Stimulated activated CD4-positive, alpha-beta T cell treated with anti-CD3 and anti-CD28 coated beads, Interleukin-1b, Interleukin-23, amount 100 ng/mL, for 48 hours (primary cell): Measurements from ENCODE around the gene FOXI2.

Source experiments
- DNase-seq: peaks from one replicate; pipeline ENCODE4 v3.0.0-alpha.2; 2020

Gene FOXI2

GRCh38 chr10:127736915-127737562, at the start of gene FOXI2:
Gene FOXI2 (plus strand): TSS chr10:127737185. CDS start chr10:127737274, 89 bp downstream.
- DNase-seq, result no peak

DNA sequence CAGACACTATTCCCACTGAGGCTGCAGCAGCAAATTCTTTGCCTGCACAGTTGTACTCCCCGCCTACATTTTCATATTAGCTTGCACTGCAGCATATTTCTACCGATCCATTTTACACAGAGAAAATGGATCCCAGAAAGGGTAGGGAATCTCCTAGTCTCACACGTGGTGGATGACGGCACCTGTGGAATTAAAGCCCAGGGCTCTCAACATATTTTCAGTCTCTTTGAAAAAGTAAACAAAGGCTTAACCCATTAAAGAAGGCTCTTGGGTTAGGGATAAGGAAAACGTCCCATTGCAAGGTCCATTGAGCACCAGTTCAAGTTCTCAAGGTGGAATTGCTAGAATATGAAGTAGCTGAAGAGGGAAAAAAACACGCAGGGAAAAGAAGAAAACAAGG, 49.4 kb upstream of the FOXI2 start:
- no peak for DNase-seq

GRCh38 chr10:127690176-127690835, 46.7 kb upstream of the FOXI2 start:
- DNase-seq, result no peak

DNA sequence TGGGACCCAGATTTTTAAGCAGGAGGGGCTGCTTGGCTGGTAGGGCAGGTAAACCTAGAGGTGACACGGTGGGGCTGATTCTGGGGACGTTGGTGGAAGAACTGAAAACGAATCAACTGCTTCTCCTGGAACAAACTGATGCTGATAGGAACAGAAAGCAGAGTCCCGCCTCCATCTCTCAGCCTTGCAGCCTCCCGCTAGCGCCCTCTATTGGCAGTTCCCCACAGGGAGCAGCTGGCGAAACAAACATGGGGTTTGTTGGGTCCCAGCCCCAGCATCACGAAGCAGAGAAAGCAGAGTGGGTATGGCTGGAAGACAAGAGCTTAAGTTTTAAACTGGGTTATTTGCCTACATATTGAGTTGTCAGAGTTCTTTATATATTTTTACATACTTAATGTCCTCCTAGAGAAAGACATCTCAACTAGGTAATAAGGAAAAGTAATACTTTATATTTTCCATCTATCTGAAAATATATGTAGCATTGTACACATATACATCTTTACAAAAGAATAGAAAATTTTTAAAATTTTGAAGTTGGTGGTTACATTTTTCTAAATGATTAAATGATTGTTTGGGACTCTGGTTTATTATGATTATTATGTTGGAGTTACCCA, 42.3 kb upstream of the FOXI2 start:
- DNase-seq, result peak; percentile 58

- no peak for DNase-seq
Measured at GRCh38 chr10:127695431-127695830, 41.6 kb upstream of the FOXI2 start.

DNA sequence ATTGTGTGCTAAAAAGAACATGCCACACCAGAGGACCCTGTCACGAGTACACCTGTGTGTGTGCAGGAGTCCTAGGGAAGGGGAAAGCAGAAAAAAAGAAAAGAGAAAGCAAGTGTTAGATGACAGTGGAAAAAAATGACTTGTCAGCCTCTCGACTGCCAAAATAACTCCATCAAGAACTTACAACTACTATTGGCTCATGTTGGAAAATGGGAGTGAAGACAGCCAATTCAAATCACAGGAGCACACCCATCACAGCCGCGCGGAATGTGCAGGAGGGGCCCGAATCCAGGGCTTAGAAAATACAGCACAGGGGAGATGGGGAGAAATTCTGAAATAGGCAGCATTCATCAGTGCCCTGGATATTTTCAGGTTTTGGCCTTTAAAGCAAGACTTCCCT, 38.1 kb upstream of the FOXI2 start:
- DNase-seq, result no peak

- DNase-seq, result no peak
Measured at GRCh38 chr10:127699311-127699710, 37.7 kb upstream of the FOXI2 start.

- no peak for DNase-seq
Measured at GRCh38 chr10:127702271-127702670, 34.7 kb upstream of the FOXI2 start.

DNA sequence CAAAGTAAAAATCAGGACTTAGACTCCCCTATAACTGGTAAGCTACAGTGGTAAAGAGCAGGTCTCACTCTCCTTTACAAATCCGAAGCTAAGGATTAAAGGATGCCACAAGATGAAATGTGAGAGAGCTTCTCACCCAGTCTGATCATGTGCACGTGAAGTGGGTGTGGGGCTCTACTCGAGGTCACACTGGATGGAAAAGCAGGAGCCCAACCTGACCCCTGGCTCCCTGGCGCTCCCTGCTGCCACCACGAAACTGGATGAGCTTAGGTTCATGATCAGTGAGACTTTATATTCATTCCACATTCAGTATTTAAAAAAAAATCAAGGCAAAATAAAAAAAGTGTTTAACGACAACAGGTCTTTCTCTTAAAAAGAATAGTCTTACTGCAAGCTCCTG, 21.7 kb upstream of the FOXI2 start:
- DNase-seq, result no peak

GRCh38 chr10:127715782-127716378, 21.1 kb upstream of the FOXI2 start:
- DNase-seq, result no peak

DNA sequence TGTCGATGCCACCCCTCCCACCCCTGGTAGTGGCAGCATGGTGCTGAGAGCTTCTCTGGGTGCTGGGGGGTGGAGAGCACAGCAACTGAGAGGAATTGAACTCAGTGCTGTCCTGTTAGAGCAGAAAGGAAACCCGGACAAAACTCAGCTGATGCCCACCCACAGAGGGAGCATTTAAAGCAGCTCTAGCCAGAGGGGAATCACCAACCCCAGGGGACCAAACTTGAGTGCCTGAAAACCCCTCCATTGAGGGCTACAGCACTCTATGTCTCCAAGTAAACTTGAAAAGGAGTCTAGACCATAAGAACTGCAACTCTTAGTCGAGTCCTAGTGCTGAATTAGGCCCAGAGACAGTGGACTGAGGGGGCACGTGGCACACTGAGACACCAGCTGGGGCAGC, 16.8 kb upstream of the FOXI2 start:
- no peak for DNase-seq

DNA sequence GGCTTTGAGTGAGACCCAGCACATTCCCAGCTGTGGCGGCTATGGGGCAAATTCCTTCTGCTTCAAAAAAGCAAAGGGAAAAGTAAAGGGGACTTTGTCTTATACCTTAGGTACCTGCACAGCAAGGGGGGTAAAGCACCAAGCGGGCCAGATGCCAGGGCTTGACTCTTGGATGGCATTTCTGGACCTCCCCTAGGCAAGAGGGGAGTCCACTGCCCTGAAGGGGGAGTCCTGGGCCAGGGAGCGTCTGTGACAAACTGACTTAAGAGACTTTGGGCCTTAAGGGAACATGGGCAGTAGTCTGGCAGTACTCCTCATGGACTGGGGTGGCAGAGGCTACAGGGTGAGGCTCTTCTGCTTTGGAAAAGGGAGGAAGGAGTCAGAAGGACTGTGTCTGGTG, 16.1 kb upstream of the FOXI2 start:
- no peak for DNase-seq

DNA sequence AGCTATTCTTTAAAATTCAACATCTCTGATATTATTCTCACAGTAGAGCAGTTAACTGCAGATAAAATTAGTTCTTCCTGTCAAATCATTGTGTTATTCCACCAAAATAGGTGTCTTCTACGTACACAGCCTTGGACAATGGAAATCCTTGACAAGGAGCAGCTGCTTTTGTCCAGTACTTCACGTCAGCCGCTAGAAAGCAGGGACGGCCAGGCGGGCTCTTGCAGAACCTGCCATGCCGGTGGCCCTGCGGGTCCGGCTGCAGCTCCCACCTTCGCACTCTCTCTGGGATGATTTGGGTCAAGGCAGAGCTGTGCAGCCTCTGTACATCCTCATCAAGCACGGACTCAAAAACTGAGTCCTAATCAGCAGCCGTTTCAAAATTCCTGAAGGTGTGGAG, 2.2 kb upstream of the FOXI2 start:
- no peak for DNase-seq

GRCh38 chr10:127735156-127735555, 1.8 kb upstream of the FOXI2 start:
- no peak for DNase-seq

DNA sequence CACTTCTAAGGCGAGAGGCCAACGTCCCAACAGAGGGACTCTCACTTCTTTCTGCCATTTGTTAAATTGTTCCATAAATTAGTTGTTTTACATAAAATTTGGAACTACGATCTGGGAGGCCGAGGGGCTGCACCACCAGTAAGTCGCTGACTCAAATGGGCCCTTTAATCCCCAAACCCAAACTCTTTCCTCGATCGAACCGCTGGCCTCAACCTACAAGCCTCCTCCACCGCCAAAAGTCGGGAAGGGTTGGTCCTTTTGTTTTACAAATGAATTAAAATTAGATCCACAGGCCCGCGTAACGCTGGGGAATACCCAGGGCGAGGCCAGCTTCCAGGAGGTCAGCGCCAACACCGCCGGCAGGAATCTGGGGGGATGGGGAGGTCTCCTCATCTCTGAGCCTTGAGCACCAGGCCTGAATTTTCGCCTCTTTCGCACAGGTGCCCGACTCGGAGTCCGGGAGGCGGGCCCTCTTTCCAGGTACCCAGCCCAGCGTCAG, 1.2 kb upstream of the FOXI2 start:
- DNase-seq, result no peak

DNA sequence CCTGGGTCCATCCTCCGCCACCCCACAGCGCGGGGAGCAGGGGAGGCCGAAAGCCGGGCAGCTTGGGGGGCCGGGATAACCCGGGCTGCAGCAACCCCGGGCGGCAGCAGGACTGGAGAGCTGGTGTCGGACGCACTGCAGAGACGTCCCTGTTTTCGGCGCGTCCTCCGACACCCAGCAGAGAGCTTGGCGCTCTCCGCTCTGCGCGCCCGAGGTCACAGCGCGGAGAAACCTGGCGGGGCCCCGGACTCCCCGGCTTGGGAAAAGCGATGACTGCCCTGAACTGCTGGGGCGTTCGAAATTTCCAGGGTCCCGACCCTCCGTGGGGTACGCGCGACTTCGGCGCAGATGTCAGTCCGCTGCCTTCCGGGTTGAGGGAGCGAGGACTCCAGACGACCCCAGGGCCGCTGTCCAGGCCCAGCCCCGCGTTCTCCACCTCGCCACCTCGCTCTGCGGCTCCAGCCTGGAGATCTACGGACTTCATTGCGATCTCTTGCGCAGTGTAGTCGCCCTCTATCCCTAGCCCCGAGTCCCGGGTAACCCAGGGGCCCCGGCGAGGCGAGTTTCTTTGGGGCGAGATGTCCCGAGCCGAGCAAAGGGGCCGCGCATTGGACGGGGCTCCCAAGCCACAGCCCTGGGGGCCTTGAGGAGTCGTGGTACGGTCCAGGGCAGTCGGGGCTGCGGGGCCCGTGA, 617 bp upstream of the FOXI2 start:
- no peak for DNase-seq

DNA sequence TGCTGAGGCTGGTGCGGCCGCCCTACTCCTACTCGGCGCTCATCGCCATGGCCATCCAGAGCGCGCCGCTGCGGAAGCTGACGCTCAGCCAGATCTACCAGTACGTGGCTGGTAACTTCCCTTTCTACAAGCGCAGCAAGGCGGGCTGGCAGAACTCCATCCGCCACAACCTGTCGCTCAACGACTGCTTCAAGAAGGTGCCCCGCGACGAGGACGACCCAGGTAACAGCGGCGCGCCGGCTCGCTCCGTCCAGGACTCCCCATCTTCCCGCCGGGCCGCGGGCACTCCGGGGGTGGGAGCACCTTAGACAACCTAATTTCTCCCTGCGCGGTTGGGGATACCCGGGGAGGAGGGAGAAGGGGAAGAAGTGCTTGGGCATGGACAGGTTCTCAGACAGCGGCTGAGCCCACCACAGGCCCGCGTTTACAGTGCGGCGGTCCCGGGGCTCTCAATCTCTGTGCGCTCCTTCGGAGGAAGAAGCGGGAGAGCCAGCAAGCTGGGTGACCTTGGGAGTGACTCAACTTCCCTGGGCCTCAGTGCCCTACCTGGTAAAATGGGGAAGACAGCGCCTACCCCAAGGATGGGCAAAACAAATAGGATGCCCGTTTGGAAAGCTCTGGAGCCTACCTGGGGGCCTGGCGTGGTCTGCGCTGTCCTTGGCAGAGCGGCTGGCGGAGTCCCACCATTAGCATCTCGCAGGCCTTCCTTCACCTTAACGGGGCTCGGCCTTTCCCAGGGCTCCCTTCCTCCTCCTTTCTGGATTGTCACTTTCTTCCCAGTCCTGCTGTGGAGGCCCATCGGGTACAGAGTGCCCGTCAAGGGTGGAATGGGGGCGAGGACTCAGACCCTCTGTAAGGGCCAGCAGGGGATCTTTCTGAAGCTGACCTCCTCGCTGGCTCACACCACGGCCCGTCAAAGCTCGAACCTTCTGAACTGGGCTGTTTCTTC, 852 bp downstream of the FOXI2 start:
- DNase-seq, result no peak

DNA sequence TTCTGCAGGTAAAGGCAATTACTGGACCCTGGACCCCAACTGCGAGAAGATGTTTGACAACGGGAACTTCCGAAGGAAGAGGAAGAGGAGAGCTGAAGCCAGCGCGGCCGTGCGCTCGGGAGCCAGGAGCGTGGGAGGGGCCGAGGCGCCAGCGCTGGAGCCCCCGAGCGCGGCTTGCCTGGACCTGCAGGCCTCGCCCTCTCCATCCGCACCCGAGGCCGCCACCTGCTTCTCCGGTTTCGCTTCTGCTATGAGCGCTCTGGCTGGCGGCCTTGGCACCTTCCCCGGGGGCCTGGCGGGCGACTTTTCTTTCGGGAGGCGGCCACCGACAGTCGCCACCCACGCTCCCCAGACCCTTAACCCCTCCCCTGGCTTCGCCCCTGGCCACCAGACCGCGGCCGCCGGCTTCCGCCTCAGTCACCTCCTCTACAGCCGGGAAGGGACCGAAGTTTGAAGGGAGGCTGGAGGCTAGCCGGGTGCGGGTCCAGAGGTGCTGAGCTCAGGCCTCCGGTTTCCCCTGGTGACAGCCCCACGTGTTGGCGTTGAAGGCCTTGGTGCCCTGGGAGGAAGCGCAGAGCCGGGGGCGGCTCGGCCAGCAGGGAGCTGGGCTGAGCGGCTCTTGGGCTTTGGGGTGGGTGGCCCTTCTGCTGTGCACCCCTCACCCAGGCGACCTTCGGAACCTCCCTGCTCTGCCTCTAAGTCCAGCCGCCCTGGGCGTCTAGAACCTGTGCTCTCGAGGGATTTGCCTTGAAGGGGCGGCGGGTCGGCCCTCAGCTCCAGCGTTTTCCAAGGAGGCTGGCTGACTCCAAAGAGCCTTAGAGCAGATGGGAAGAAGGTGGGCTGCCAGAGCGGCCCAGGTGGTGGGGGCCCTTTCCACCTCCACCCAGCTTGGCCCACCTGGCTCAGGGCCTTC, 1.8 kb downstream of the FOXI2 start:
- no peak for DNase-seq

GRCh38 chr10:127739908-127740307, 2.9 kb downstream of the FOXI2 start:
- no peak for DNase-seq

GRCh38 chr10:127740596-127740995, 3.6 kb downstream of the FOXI2 start:
- no peak for DNase-seq

DNA sequence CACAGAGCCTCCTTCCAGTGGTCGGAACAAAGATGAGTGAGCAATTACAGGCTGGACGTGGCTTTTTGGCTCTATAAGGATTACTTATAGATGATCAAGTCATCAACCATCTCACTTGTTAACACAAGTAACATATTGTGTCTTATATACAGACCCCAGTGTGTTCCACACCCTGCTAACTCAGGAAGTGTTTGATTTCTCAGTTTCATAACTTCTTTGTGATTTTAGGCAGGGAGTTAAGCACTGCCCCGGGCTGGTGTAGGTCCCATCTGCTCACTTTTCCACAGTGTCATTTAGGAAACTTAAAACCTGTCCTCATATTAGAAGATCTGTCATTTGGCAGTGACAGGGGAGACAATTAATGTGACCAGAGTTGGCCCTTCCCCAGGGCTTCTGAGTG, 6.2 kb downstream of the FOXI2 start:
- no peak for DNase-seq
